GM18511 (cell line): ENCODE measurements around the gene ALDH1A1.

ENCODE experiments used
- ATAC-seq: cut with Tn5 transposase; IDR thresholded peaks from one replicate; pipeline ENCODE4 v1.9.1; 2021; ENCODE audit warnings: mild to moderate bottlenecking, moderate library complexity; ENCODE audit not compliant: unreplicated experiment

The ALDH1A1 gene

DNA sequence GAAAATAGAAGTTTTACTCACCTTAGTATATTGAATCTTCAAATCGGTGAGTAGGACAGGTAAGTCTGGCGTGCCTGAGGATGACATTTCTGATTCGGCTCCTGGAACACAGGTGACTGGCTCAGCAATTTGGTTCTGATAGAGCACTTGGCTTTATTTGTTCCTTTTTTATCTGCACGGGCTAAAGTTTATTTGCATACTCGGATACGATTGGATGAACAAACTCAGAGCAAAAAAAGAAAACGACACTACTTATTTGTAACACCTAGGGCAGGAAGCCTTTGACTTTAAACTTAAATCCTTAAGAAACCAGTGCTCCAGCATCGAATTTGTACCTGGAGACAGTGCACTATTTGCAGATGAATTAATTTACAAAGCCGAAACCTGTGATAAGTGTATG is at the start of gene ALDH1A1:
Gene ALDH1A1, minus strand, starts transcription at position 140 of the 400 bp plus-strand sequence. Its CDS starts 53 bp downstream, at position 87.
- ATAC-seq: no peak

DNA sequence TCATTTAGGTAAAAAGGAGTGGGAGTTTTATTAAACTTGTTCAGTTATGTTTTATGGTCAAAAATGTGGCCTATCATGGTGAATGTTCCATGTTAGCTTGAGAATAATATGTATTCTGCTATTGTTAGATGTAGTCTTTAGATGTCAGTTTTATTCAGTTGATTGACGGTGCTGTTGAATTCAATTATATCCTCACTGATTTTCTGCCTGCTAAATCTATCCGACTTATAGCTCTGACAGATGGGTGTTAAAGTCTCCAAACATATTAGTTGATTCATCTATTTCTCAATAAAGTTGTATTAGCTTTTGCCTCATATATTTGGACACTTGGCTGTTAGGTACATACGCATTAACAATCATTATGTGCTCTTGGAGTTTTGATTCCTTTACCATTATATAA is 49.0 kb upstream of the ALDH1A1 start:
- no peak for ATAC-seq

DNA sequence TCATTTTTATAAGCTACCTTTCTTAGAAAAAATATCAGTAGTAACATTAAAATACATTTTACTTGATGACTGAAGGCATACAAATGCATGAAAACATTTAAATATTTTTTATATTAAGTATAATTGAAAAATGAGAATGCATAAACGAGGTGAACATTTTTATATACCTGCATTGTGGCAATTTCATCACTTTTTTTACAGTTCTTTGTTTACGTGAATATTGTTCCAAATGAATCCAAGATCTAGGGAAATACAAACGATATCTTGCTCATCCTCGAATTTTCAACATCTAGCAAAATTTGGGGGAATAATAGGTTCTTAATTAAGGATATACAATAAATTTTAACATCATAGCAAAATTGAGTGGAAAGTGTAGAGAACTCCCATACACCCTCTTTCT is 45.5 kb upstream of the ALDH1A1 start:
- ATAC-seq: no peak

DNA sequence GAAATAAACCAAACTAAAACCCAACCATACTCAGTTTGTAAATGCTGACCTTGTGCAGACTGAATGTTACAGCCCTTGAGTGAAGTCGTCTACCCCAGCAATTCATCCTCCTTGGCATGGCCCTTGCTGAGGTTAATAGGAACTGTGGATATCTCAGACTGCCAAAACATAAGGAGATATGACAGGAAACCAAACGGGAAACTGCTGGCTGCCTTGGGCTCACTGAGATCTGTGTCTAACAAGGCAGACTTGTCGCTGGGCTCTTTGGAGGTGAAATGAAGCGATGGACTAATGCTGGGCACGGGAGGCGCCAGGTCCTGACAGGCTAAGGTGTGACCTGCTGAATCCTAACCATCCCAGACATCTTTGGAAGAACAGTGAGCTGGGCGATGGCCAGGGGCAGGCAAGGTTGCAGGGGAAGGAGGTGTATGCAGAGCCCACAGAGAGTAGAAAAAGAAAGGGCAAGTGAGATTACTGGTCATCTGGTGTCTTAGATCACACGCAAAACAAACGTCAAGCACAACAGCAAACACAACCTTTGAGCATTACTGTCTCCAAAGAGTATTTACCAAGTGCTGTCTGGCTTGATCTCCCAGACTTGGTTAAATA is 44.6 kb upstream of the ALDH1A1 start:
- ATAC-seq: no peak

DNA sequence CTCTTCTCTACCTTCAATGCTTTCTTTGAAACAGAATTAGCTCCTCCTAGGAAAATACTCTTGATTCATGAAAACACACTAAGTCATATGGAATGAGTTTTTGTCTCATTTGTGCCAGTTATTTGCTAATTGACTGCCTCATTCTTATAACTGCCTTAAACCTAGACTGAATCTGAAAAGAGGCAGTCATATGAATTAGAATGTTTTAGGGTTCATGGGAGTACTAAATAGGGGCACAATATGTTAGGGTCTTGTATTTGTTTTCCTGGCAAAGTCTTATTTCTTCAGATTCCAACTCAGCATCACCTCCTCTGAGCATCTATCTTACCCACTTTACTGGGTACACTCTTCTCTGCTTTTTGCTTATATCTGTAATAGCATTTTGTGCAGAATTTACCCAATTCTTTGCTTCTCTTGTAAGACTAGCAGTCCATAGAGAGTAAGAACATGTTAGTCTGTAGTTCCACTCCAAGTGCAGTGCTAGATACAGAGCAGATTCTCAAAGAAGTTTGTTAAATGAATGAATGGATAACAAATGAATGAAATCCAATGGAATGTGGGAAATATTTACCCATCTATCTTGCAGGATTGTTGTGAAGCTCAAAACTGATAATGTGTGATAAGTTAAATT is 43.9 kb upstream of the ALDH1A1 start:
- no peak for ATAC-seq

DNA sequence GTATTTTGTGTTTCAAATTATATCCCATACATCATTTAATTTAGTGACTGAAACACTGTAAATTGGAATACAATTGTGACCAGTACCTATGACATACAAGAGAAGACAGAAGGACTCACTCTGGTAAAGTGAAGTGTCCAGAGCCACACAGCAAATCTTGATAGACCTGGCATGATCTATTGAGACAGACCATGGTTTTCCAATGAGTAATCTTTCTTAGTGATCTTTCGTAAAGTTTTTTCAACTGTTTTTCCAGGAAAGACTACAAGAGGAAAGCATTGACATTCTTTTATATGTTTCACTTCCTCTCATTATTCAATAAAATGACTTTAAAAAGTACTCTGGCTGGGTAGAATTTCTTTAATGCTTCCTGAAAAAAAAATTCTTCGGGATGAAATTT is 43.3 kb upstream of the ALDH1A1 start:
- no peak for ATAC-seq

DNA sequence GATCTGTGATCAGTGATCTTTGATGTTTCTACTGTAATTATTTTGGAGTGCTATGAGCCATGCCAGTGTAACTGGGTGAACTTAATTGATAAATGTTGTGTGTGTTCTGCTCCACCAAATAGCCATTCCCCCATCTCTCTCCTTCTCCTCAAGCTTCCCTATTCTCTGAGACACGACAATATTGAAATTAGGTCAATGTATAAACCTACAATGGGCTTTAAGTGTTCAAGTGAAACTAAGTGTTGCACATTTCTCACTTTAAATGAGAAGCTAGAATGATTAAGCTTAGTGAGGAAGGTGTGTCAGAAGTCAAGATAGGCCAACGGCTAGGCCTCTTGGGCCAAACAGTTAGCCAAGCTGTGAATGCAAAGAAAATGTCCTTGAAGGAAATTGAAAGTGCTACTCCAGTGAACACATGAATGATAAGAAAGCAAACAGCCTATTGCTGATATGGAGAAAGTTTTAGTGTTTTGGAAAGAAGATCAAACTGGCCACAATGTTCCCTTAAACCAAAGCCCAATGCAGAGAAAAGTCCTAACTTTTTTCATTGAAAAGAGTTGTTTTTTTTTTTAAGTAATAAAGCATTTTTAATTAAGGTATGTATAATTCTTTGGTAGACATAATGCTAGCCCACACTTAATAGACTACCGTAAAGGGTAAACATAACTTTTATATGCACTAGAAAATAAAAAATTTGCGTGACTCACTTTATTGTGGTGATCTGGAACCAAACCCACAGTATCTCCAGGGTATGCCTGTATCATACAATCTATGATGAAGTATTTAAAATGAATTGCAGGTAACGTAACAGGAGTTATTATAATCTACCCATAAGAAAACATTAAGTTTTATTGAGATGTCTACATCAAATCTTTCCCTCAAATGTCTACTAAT is 42.5 kb upstream of the ALDH1A1 start:
- no peak for ATAC-seq

DNA sequence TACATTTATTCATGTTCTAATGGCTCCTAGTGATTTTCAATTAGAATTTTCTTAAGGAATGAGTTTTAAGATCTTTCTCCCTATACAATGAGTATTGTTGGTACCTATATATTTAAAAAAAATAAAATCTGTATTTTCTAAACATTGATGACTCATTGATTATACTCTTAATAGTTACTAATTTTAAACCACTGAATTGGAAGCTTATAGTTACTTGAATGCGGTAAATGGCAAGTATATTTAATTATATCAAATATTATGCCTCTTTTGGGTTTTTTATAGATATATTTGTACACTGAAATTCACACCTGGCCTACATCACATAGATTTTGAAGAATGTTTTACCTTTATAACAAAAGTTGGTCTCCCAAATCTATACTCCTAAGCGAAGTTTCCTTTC is 38.9 kb upstream of the ALDH1A1 start:
- ATAC-seq: no peak

DNA sequence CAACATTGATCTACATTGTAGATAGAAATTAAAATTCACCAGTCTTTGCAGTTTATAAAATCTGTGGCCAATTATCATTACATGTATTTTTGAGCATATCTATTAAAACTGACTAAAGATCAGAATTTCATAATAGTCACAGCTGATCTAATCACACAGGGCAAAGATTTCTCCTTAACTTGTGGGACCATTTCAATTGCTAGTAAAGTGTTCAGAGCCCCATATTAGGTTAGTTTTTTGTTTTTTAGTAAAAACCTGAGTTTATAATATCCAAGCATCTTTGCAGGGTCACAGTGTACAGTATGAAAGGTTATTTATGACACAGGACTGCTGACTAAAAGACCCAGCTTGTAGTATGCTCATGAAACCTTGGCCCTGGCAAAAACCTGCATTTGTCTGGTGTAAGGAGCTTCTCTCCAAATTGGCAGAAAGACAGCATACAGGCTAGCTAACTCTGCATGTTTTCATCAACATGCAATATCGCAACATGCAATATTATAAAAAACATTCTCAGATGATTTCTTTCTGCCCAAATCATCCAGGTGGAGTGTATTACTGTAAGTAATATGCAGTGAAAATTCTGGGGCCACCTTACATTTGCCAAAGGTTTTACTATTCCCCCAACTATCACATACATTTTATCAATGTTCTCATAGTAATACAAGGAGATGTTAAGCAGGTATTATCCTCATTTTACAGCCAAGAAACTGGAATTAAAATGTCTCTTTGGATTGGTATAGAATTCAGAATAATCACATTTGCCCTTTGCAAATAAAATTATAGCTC is 37.7 kb upstream of the ALDH1A1 start:
- no peak for ATAC-seq

DNA sequence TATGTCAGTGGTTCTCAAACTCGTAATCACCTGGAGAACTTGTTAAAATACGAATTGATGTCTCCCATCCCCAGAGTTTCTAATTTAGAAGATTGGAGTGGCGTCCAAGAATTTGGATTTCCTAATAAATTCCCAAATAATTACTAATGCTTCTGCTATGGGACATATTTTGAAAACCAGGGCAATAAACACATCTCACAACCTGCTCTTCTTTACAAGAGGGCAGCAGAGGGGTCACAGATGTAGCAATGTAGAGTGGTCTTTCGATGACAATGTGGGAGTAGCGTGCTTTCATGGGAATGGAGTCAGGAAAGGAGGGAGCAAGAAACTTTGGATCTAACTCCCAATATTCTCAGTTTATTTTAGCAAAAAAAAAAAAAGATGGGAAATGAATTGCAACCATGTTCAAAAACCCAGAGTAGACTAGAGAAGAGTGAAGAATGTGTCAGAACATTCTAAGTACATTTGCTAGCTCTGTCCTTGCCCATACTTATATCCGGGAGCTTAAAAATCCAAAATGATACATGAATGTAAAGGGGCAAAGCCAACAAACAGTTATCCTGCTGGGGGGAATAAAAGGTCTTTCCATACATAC is 33.8 kb upstream of the ALDH1A1 start:
- ATAC-seq: no peak

DNA sequence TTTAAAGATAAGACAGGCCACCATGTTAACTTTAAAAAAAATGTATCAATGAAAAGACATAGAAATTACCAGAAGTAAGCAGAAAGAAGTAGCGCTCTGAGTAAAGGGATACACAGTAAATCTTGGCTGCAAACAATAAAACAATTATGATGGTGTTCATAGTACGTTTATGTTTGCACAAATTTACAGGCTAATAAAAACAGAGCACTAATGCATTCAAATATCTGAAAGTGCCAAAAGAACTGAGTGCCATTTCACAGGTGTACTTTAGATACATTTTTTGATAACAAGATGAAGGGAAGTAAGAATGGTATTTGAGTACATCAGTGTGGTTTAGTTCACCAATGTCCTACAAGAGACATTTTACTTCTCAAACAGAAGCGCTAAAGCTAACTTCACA is 32.9 kb upstream of the ALDH1A1 start:
- ATAC-seq: no peak

DNA sequence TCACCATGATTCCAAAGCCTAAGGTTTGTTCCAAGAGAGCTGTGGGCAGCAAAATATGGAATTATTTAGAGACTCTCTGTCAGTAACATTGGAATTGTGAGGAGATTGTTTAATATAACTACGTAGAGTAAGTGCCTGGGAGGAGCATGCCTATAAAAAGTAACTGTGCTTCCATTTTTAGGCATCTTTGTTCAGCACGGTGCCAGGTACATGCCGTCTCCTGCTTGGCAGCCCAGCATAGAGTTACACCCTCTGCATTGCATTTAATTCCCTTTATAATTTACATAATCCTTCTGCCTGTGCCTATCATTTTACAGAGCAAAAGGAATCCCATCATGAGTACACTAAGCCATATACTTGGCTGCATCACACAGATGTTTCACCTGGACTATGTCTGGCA is 32.1 kb upstream of the ALDH1A1 start:
- no peak for ATAC-seq

DNA sequence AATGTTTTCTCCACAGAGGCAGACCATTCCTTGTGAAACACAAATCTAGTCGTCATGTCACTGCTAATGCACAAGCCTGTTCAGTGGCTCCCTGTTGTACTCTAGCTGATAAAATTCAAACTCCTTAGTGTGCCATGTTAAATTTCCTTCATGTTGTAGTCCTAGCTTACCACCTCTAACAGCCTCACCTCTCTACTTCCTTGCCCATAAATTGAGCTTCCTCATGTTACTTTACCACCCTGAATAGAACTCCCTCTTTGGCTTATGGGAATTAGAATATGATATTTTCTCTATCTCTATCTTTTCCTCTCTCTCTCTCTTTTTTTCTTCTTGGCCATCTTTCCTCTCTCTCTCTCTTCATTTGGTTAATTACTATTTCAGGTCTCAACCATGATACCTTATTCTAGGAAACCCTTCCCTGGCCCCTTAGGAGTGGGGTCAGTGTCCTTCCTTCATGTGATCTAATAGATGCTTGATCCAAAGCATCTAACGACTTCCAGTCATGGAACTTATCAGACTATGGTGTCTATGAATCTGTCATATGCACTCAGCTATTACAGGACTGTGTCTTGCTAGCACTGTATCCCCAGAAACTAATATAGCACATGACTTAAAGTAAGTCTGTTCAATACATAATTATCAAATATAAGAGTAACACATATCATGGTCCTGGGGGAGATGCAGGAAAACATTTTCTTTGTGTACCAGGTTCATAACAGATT is 31.5 kb upstream of the ALDH1A1 start:
- no peak for ATAC-seq

DNA sequence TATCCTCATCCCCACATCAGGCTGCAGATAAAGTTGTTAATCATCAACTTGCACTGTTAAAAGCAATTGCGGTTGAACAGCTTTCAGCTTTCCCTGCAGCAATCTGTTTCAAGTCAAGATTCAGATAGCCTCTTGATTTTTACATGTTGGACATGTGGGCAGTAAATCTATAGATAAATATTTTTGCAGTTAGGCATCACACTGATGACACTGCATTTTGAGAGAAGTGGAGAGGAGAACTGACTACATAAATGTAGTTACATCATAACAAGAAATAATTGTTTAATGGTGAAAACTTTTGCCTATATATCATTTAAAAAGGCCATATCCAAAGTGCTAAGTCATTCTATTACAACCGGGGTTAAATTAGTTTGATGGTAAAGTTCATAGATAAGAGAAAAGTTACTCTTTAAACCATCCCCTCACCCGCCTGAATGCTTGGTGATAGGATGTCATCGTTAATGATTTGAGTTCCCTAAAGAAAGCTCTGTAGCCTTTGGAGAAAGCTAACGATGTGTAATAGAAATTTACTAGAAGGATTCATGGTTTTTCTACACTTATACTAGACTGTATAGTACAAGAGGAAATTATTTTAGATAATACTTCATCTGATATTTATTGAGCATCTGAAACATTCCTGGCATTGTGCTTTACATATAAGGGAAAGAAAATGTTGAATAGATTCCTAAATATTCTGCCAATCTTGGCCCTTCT is 30.8 kb upstream of the ALDH1A1 start:
- no peak for ATAC-seq

DNA sequence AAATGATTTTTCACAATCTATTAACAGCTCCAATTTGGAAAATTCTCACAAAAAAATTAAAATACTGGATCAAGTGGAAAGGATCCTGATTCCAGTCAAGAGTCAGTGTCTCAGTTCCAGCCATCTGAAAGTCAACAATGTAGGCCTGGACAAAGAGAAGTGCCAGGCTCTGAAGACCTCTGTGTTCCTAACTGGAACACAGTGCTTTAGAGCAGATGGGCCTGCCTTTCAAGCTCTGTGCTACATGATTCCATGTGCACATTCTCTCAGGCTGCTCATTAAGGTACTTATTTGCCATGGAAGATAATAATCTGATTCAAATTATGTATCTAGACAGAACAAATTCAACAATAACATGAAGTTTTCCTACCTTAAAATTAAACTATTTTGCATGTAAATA is 30.2 kb upstream of the ALDH1A1 start:
- no peak for ATAC-seq

DNA sequence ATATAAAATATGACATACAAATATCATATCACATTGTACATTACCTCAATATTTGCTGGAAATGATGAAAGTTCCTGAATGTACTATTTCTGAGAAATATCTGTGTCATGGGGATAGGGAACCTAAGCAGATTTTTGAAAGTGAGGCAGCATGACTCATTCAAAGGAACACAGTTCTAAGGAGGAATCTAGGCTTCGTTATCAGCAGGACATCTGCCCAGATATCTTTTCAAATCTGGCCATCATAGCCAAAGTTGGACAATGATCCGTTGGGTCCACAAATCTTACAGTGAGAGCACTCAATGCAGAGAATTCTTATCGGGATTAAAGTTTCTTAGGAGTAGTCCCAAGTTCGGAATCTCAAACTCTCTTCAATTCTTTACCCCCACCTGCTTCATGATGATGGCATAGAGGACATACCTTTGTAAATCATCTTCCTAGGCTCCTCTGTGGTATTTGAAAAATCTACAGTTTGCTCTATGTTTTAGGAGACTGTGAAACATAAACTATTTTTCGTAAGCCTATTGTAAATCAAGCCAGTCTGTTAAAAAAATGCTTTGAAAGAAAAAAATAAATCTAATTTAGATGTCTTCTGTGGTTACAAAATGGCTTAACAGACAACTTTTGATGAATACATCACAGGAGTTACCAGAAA is 29.4 kb upstream of the ALDH1A1 start:
- no peak for ATAC-seq

DNA sequence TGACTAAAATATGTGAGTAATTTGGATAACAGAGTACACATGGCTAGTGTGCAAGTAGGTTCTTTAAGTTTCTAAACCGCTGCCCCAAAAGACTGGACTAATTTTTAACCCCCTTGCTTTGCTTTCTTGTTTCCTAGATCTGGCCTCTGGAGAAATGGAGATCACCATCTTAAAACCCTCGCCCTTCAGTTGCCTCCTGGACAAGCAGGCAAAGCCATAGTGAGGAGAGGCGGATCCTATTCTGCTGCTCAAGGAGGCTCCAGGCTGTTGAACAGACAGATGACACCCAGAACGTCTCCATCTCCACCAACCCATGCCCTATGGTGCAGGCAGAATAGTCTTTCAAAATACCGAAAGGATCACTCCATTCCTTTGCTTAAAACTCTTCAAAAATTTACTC is 28.6 kb upstream of the ALDH1A1 start:
- ATAC-seq: no peak

DNA sequence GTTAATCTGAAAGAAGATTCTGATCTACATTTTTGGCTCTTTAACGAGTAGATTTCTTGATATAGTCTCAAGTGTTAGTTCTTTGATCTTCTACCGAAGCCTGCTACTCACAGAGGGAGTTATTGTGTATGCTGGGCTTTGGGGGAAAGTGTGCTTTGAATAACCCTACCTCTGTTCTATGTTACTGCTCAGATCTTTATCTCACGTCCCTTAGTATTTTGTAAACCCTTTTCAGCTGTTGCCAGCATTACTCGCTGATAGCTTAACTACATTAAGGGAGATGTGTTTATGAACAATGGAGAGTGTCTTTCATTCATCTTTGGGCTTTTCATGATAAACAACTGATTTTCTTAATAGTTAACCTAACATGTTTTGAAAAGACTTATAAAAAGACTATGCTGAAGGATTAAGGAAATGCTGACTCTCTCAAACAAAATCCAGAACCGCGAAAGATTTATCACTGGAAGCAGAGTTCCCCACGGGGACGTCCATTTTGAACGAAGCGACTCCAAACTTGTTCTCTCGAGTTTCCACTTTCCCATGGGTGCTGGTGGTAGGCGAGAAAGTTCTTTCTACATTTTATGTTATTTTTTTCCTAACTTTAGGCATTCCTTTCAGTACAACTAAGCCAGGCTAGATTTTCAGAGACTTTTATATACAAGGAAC is 27.9 kb upstream of the ALDH1A1 start:
- no peak for ATAC-seq

DNA sequence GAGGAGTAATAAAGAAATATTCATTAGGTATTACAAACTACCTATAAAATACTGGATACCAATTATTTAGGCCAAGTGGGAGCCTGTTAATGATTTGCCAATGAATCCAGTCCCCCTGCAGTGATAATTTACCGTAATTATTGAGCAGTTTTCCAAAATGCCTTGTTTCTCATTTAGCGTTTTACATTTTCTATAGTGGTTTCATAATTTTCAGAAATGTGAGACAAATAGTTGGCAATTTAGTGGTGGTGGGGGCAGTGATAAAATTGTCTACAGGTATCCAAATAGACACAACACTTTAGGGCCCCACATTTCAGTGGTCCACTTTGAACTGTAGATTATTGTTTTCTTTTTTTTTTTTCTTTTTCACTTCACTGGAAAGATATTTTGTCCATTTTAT is 27.3 kb upstream of the ALDH1A1 start:
- no peak for ATAC-seq
